Superior temporal gyrus (tissue), 1 donor: ENCODE results near the gene GGT6.
A peak's percentile ranks its signal among the peaks of the same experiment; 100 is the strongest.

Experiments
- DNase-seq: peaks from one replicate; pipeline ENCODE4 v3.0.0-alpha.2; 2016; ENCODE audit errors: extremely low spot score

Gene GGT6

GRCh38 chr17:4538236-4539002 is 22.0 kb downstream of the GGT6 start:
- DNase-seq = no peak

DNA sequence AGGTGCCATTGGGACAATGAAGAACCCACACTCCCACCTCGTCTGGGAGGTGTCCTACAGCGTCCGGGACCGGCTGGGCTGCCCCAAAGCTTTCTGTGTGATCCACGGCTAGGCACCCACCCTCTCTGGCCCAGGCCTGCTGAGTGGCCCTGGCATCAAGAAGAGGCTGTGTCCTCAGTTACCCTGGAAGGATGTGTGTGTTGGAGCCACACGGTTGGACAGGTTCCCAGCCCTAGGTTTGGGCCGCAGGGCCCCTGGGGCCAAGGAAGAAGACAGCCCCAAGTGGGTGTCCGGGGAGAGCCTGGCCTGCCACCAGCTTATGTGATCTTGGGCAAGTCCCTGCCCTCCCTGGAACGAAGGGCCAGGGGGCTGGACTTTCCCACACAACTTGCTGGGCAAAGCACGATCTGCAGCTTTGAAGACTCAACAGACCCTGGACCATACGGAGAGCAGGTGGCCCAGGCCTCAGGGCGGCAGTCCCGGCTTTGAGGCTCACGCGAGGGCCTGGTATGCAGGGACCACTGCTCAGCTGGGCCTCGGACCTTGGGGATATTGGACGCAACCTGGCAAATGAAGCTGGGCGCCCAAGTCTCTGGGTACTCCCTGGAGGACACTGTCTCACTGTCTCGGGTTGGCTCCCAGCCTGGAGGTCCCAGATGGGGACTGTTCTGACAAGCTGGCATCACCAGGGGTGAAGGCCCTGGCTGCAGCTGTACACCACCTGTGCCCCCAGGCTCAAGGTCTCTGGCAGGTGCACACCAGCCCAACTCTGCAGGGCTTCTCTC is 22.7 kb downstream of the GGT6 start:
- peak; percentile 84 for DNase-seq

DNA sequence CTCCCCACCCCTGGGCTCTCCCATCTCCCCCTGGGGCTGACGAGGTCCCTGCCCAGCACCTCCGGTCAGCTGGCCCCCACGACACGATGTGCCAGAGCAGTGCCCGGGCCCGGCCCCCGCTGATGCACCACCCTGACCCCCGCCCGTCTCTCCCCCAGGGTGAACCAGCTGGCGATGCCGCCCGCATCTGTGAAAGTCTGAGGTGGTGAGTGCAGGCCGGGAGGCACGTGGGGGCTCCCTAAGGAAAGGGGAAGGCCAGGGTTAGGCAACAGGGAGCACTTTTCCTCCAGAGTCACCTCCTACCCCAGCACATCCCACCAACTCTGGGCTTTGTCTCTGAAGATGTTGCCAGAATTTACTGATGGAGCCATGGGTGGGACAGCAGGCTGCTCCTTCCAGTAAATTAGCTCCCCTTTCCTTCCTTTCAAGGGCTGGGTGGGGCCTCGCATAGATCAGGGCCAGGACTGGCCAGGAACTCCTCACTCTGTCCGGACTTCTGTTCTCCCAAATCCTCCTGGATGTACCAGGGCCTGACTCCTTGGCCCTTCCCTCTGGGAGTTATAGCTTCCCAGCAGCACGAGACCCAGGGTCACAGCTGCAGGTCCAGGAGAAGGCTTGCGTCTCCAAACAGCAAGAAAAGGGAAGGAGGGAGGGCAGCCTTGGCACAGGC is 23.5 kb downstream of the GGT6 start:
- DNase-seq = no peak

DNA sequence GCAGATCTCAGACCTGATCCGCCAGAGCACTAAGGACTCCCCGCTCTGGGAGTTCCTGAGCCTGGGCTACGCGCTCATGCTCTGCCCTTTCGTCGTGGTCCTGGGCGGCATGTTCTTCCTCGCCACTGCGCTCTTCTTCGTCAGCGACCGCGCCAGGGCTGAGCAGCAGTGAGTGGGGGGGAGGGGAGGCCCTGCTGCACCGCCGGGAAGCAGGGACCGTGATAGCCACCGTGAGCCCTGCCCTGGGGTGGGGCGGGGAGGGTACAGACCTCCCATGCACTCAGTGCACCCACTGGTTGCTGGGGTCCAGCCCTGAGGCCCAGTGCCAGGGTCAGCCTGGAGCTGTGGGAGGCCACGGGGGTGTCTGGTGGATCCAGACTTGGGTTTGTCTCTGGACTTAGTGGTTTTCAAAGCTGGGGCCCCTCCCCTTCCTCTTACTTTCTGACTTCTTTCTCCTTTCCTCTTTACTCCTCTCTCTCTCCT is 24.1 kb downstream of the GGT6 start:
- no peak for DNase-seq

DNA sequence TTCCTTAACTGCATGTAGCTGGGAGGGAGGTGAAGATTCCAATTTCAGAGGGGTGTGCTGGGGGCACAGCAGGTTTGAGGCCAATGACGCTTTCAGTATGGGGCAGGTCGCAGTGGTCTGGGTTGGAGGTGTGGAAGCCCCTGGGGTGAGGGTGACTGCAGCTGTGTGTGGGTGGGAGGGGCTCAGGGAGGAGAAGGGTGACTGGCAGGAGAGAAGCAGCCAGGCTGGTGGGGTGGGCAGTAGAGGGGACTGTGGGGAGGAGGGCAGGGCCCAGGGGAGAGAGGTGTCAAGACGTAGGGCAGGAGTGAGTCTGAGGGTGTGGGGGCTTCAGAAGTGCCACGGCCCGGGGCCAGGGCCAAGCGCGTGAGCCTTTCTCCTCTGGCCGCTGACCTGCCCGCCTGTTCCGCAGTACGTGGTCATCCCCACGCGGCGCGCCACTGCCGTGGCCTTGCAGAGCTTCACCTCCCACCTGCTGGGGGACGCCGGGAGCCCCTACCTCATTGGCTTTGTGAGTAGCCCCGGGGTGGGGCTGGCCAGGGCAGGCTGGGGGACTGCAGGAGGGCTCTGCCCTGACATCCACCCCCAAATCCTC is 24.6 kb downstream of the GGT6 start:
- no peak for DNase-seq

DNA sequence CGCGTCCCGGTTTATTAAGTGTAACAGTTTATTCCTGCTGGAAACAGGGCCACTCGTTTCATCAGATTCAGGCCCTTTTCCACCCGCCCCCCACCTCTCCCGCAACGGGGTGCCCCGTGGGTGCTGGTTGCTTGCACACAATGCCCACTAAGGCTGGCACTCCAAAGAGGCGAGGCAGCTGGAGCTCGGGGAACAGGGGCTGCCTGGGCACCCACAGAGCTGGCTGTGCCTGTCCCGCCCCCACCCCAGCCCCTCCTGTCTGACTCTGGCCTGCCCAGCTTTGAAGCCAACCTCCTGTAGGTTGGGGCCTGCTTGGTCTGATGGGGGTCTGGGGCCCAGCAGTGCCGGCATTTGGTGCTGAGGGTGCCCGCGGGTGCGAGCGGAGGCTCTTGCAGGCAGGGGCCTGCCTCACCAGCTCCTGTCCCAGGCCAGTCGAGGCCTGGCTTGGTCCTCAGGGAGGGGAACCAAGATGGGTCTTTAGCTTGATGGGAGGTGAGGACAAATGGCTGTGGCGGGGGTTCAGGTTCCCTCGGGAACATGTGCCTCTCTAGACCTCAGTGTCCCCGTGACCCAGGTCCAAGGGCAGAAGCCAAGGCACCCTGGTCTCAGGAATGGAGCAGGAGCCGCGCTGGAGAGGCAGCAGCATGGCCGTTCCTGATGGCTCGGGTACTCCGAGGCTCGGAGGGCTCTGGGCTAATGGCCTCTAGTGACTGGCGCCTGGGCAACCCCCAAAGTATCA is 25.3 kb downstream of the GGT6 start:
- DNase-seq = peak; percentile 20

DNA sequence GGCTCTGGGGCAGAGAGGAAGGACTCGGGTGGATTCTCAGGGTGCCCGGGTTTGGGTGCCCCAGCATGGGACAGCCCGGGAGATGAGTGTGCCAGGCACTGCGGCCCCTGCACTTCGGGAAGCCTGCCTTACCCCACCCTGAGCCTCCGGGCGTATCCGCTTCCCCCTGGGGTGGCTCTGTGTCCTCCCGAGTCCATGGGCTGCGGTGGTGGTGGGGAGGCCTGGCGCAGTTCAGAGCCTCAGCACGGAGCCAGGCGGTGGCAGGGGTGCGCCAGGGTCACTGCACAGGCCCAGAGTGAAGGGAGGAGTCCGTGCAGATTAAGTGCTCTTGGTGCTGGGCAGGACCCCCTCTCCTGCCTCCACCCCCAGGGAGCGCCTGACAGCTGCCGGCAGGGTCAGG is 25.9 kb downstream of the GGT6 start:
- DNase-seq = peak; percentile 60

GRCh38 chr17:4533523-4534504 is 26.6 kb downstream of the GGT6 start:
- DNase-seq = peak; percentile 95

DNA sequence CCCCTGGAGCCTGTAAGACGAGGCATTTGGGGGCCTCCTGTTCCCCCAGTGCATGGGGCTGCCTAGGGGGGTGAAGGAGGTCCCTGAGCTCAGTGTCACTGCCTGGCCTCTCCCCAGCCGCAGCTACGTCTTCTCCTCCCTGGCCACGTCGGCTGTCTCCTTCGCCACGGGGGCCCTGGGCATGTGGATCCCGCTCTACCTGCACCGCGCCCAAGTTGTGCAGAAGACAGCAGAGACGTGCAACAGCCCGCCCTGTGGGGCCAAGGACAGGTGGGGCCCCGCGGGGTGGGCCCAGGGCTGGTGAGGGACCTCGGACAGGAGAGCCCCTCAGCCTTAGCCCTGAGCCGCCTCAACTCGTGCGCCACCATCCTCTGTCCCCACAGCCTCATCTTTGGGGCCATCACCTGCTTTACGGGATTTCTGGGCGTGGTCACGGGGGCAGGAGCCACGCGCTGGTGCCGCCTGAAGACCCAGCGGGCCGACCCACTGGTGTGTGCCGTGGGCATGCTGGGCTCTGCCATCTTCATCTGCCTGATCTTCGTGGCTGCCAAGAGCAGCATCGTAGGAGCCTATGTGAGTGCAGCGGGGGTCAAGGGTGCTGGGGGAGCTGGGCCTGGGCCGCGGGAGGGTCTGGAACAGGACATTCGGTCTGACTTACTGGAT is 27.4 kb downstream of the GGT6 start:
- DNase-seq = no peak

DNA sequence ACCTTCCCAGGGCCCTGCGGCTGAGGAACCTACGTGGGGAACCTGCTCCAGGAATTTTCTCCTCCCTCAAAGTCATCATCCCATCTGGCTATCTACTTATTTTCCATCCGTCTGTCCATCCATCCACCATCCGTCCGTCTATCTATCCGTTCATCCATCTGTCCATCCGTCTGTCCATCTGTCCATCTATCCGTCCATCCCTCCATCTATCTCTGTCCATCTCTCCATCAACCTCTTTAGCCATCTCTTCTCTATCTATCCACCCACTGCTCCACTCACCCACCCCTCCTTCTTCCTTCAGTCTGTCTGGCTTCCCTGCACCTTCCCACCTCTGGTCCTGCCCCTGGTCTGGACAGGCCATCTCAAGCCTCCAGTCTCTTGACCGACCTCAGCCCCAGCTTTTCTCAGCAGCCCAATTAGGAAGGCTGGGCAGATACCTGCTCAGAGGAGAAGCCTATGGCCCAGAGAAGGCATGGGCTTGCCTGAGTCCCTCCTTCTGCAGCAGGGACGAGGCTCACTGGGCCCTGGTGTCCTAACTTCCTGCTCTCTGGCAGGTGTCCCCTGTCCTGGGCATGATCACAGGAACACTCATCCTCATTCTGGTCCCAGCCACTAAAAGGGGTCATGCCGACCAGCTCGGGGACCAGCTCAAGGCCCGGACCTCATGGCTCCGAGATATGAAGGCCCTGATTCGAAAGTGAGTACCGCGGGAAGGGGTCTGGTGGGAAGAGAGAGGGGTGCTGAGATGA is 28.2 kb downstream of the GGT6 start:
- DNase-seq = no peak

DNA sequence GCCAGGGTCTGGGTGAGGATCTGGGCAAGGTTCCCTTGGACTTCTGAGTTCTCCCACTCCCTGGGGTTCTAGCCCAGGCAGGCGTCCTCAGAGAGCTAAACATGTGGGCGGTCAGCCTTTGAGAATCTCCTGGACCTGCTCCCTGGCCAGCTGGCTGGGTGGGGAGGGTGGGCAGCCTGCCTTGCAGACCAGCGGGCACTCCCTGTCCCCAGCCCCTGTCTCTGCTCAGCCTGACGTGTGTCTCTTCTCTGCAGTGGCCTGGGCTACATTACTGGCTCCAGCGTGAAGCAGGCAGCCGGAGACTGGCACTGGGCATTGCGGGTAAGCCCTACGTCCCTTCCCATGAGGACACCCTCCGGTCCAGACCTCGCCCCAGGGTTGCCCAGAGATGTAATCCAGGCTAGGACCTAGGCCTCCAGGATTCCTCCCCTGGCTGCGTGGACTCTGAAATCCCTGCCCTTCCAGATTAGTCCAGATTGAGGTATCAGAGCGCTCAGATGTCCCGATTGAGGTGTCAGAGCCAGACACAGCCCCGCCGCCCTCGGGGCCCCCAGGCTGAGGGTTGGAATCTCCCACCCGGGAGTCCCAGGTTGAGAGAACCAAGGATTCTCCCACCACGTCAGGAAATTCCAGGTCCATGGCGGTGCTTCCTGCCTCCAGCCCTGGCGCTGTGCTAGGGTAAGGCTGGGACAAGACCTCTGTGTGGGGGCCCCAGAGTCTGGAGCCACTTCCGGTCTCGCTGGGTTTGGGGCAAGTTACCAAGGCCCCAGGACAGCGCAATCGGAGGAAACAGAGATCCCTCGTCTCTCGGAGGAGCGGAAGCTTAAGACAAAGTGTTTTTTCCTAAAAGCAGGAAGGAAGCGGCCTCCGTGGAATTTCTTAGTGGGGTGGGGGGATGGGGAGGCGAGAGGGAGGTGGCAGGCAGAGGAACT is 29.3 kb downstream of the GGT6 start:
- DNase-seq = no peak

DNA sequence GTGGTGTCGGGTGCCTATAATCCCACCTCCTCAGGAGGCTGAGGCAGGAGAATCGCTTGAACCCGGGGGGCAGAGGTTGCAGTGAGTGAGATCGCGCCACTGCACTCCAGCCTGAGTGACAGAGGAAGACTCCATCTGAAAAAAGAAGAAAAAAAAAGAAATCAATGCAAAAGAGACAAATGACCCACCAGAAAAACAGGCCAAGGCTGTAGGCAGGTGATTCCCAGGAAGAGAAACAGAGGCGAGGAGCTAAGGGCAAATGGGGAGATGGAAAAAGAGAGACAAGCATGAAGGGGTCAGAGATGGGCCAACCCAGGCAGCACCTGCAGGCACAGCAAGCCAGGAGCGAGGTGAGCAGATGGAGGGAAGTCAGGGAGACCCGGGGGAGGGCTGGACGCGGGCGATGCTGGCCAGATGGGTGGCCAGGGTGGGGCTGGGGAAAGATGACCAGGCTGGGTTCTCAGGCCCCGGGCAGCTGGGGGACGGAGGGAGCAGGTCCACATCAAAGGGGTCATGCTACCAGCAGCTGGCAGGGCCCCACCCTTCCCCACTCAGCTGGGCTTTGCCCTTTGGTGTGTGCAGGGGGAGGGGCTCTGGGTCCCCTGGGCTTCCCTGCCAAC is 30.7 kb downstream of the GGT6 start:
- no peak for DNase-seq

DNA sequence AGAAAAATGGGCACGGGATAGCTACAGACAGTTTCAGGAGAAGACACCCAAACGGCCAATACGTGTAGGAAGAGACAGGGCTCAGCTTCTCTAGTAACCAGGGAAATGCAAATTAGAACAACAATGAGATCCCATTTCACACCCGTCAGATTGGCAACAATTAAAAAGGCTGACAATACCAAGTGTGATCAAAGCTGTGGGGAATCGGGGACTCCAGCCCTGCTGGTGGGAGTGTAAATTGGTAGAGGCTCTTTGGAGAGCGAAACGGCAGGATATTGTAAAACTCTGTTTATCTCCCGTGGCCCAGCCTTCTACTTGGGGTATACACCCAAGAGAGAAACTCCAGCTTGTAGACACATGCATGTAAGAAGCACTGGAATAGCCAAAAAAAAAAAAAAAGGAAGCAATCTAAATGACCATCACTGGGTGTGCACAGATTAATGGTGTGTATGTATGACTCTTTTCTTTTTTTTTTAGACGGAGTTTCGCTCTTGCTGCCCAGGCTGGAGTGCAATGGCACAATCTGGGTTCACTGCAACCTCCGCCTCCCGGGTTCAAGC is 32.7 kb downstream of the GGT6 start:
- DNase-seq = no peak

DNA sequence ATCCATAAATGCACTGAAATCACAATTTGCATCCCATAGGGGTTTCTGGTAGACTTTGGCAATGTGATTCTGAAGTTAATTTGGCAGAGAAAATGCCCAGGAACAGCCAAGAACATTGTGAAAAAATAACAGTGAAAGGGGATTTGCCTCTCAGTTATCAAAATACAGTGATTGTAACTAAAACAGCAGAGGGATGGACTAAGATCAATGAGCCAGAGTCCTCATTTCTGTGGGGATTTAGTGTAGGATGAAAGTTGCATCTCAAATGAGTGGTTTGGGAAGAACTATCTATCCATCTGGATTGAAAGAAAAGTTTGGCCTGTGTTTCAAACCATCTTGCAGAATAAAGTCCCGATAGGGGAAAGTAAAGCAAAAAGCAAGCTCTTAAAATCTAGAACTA is 33.2 kb downstream of the GGT6 start:
- DNase-seq = no peak

GRCh38 chr17:4525691-4526397 is 34.5 kb downstream of the GGT6 start:
- DNase-seq = no peak

DNA sequence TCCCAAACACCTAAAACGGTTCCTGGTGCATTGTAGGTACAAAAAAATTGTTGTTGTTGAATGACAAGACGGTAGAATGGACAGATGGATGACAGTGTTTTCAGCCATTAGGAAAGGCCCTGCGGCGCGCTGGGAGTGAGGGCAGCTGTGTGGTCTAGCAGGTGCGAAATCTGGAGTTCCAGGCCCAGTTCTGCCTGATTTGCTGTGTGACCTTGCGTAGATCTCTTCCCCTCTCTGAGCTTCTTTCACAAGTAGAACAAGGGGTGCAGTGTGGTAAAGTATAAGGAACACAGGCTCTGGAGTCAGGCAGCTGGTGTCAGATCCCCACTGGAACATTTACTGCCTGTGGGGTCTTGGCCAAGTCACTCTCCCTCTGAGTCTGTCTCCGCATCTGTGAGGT is 36.4 kb downstream of the GGT6 start:
- no peak for DNase-seq
